Measurements from ENCODE around the gene NCBP2L.

GRCh38 chrX:107750861-107751445, 26.6 kb upstream of the NCBP2L start:
- TF ChIP-seq EZH2phosphoT487 (IDR thresholded peaks at IDR 0.05; ENCODE audit: borderline replicate concordance, low read depth, low read length) (no peak), CTCF (conservative IDR thresholded peaks at IDR 0.05; ENCODE audit: low read length) (no peak)
